Ishikawa (cell line): ENCODE results near the gene PRKN.
A peak's percentile ranks its signal among the peaks of the same experiment; 100 is the strongest.

Experiments used
- CEBPB ChIP-seq: IDR thresholded peaks from 2 replicates; pipeline ENCODE4 v1.6.1; 2012
- CREB1 ChIP-seq: IDR thresholded peaks from 2 replicates; pipeline ENCODE4 v1.6.1; 2012; ENCODE audit warnings: low read depth
- EGR1 ChIP-seq: IDR thresholded peaks from 2 replicates; pipeline ENCODE4 v1.6.1; 2012
- EP300 ChIP-seq: IDR thresholded peaks from 2 replicates; pipeline ENCODE4 v1.6.1; 2012; ENCODE audit warnings: borderline replicate concordance
- FOXM1 ChIP-seq: IDR thresholded peaks from 2 replicates; pipeline ENCODE4 v1.6.1; 2012; ENCODE audit warnings: low read depth, borderline replicate concordance
- MAX ChIP-seq: IDR thresholded peaks from 2 replicates; pipeline ENCODE4 v1.6.1; 2012
- NFIC ChIP-seq: IDR thresholded peaks from 2 replicates; pipeline ENCODE4 v1.6.1; 2012
- RAD21 ChIP-seq: IDR thresholded peaks from 2 replicates; pipeline ENCODE4 v1.6.1; 2012; ENCODE audit warnings: low read depth
- REST ChIP-seq: IDR thresholded peaks from 2 replicates; pipeline ENCODE4 v1.6.1; 2012; ENCODE audit warnings: low read depth, mild to moderate bottlenecking
- TAF1 ChIP-seq: IDR thresholded peaks from 2 replicates; pipeline ENCODE4 v1.6.1; 2012; ENCODE audit warnings: low read depth, mild to moderate bottlenecking
- TCF12 ChIP-seq: IDR thresholded peaks from 2 replicates; pipeline ENCODE4 v1.6.1; 2012; ENCODE audit warnings: low read depth
- TEAD4 ChIP-seq: IDR thresholded peaks from 2 replicates; pipeline ENCODE4 v1.6.1; 2012
- USF1 ChIP-seq: IDR thresholded peaks from 2 replicates; pipeline ENCODE4 v1.6.1; 2012
- YY1 ChIP-seq: IDR thresholded peaks from 2 replicates; pipeline ENCODE4 v1.6.1; 2012; ENCODE audit warnings: low read depth
- ZBTB7A ChIP-seq: IDR thresholded peaks from 2 replicates; pipeline ENCODE4 v1.6.1; 2012; ENCODE audit warnings: low read depth

PRKN gene

GRCh38 chr6:161922631-161923119 is 804.9 kb downstream of the PRKN start:
- TF ChIP-seq MAX (peak; percentile 35; the same call in 1 of the 2 replicates), ZBTB7A (no peak), EGR1 (no peak), RAD21 (peak; percentile 65), YY1 (peak; percentile 58; the same call in 1 of the 2 replicates), EP300 (no peak), FOXM1 (no peak), CEBPB (peak; percentile 66; the same call in 1 of the 2 replicates), TEAD4 (no peak)

DNA sequence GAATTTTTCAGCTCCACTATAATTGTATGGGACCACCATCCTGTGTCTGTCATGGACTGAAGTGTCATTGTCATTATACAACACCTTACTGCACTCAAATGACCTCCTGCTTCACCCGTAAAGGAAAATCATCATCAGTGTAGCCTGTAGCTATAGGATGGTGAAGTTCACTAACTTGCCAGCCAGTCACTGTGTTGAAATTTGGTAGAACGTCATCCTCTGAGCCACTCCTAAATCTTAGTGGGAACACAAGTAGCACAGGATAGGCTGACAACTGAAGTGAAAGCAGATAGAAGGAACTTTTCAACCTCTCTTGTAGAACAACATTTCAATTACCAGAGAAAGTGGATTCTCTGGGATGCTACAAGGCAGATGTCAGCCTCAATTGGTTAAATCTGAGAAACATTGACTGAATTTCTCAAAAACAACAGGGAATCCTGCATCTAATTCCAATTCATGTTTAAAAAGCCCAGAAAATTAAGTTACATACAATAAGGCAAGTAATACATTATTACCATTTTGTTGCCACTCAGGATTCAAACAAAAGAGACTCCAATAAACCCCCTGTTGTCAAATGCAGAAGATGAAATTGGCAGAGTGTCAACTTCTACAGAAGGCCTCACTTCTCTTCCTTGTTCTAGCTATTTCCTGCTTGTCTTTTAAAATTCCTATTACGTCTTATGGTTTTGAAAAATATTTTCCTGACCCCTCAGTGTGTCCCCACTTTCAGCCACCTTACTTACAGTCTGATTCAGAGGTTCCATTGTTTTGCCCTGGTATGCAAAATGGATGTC is 805.8 kb downstream of the PRKN start:
- no peak for TF ChIP-seq TCF12
- no peak for TF ChIP-seq ZBTB7A
- TF ChIP-seq CREB1, result no peak

- TF ChIP-seq MAX, result no peak
- TF ChIP-seq TEAD4, result no peak
- TF ChIP-seq EGR1, result no peak
- TF ChIP-seq TAF1, result no peak
Measured at GRCh38 chr6:161919691-161920090, 807.9 kb downstream of the PRKN start.

GRCh38 chr6:161918628-161919205 is 808.8 kb downstream of the PRKN start:
- TF ChIP-seq TEAD4 (no peak), TCF12 (no peak), CEBPB (no peak), TAF1 (no peak), MAX (no peak), EGR1 (no peak), ZBTB7A (no peak), EP300 (no peak), REST (no peak), YY1 (no peak), RAD21 (no peak), CREB1 (no peak), USF1 (no peak), FOXM1 (no peak), NFIC (no peak)

DNA sequence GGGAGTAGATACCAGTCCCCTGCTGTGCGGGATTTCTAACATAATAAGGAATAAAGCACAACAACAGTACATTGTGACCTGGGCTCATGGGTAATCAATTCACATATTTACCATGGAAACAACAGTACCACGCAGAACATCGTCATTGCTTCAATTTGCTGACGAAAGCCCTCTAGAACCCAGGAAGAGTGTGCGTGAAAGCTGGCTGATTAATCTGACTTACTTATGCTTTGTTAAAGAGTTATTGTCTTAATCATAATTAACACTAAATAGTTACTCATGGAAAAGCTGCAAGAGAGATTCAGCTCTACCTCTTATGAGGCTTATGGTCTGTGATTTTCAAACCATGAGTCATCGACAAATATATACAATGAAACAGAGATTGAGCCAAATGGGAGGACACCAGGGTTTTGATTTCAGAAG is 809.4 kb downstream of the PRKN start:
- TF ChIP-seq TCF12 (no peak), CREB1 (peak; percentile 36; the same call in 1 of the 2 replicates)

DNA sequence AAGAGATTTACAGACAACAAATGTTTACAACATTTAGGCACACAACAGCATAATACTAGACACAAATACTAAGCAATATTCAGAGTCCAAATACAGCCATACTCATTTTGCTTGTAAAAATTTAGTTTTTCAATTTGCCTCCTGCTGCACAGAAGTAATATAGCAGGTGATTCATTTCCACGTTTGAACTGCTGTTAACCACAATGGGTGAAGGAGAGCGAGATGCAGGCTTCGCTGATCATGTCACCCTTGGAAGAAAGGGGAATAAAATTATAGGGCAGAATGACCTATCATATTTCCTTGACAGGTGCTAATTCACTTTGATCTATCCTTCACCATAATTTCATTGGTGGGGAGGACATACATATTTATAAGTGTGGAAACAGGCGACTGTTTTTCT is 809.9 kb downstream of the PRKN start:
- TF ChIP-seq RAD21 (no peak), YY1 (no peak), TCF12 (no peak), ZBTB7A (no peak), TAF1 (no peak)

GRCh38 chr6:161915456-161915964 is 812.1 kb downstream of the PRKN start:
- TF ChIP-seq YY1 (no peak), TCF12 (no peak), RAD21 (no peak), ZBTB7A (no peak), TEAD4 (no peak), NFIC (no peak), CREB1 (no peak), USF1 (no peak)

DNA sequence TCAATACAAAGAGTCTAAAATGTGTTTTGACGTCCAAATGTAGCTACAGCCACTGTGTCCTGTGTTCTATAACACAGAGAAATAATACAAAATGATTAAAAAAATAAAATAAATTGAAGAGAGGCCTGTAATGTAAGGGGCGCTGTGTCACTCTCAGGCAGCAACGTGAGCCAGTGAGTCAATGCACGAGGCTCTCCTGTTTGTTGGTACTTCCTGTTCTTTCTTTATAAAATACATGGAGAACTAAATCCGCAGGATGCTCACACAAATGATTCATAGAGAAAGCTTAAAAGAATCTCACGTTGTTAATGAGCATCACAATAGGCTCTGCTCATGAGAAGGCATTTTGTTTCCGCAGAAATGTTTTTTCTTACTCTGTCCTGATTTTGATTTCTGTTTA is 818.7 kb downstream of the PRKN start:
- no peak for TF ChIP-seq RAD21
- no peak for TF ChIP-seq MAX
- TF ChIP-seq REST, result no peak
- no peak for TF ChIP-seq NFIC
- no peak for TF ChIP-seq ZBTB7A
- TF ChIP-seq EGR1, result no peak
- no peak for TF ChIP-seq YY1
- no peak for TF ChIP-seq TEAD4
- TF ChIP-seq CEBPB, result no peak
- no peak for TF ChIP-seq TCF12
- no peak for TF ChIP-seq CREB1
- TF ChIP-seq FOXM1, result no peak
- no peak for TF ChIP-seq EP300
- TF ChIP-seq TAF1, result no peak
- no peak for TF ChIP-seq USF1
